Activated T-cell treated with anti-CD3 and anti-CD28 coated beads, Interleukin-2, amount 50 U/mL, for 72 hours (primary cell): ENCODE measurements around the gene DLG2. TPM values are rescaled to one million over a fixed set of nuclear protein-coding genes. Genes with fewer than 3 reads are reported as not detected.

ENCODE experiments used
- ATAC-seq, 2 donors: fragments of 150-1000 bp; cut with Tn5 transposase; replicated peaks in 1 of 2; 2 replicates each; pipeline ENCODE4 v1.10.0; 2021; ENCODE audit warnings: moderate library complexity in 2 of 2, mild to moderate bottlenecking in 1 of 2
- DNase-seq, 2 donors: peaks; one replicate each; pipeline ENCODE4 v3.0.0; 2021 to 2022; ENCODE audit warnings: mixed read lengths in 1 of 2
- H3K27ac Mint-ChIP-seq: one replicate; pipeline ENCODE4 v1.8.0; 2022; ENCODE audit warnings: mild to moderate bottlenecking, moderate library complexity, mixed read lengths
- H3K27me3 Mint-ChIP-seq: one replicate; pipeline ENCODE4 v1.8.0; 2022; ENCODE audit warnings: low read depth, mixed read lengths
- H3K36me3 Mint-ChIP-seq, 2 donors: one replicate each; pipeline ENCODE4 v1.8.0; 2022; ENCODE audit warnings: mixed read lengths in 2 of 2, mild to moderate bottlenecking in 1 of 2; ENCODE audit not compliant: insufficient read depth in 2 of 2
- H3K4me1 Mint-ChIP-seq: one replicate; pipeline ENCODE4 v1.8.0; 2022; ENCODE audit warnings: low read depth, mixed read lengths
- H3K4me3 Mint-ChIP-seq, 2 donors: one replicate each; pipeline ENCODE4 v1.8.0; 2022; ENCODE audit warnings: mild to moderate bottlenecking in 2 of 2, mixed read lengths in 2 of 2, moderate library complexity in 2 of 2
- H3K9me3 Mint-ChIP-seq, 2 donors: one replicate each; pipeline ENCODE4 v1.8.0; 2022; ENCODE audit warnings: mixed read lengths in 2 of 2
- total RNA-seq, 2 donors: library from RNA; stranded (reverse); gene quantifications; one replicate each; pipeline ENCODE4 v1.2.3, GENCODE V29; 2022

The DLG2 gene
- total RNA-seq, 2 donors from 2014 or later, result 4.1 to 5.3 TPM

DNA sequence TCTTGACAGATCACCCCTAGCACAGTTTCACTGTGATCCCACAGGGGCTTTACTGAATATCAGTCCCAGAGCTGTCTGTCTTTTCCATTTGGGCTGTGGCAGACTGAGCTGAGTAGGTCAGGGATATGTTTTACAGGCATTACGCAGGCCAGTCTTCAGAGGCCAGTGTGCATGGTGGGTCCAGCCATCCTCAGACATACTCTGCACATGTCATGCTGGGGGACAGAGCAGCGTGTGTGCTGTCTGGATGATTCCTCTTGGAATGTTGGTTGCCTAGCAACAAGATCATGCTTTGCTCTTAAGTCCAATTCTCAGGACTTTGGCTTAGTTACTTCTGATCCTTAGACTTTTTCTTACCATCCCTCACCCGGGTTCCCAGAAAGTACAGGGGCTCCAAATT is 736.5 kb downstream of the DLG2 start:
- peaks cover 7 to 8% of the 10 kb centered on the region in 2 donors for H3K9me3 Mint-ChIP-seq
- H3K36me3 Mint-ChIP-seq, result no peaks in the 10 kb centered on the region
- no peak for ATAC-seq
- H3K27ac Mint-ChIP-seq, result no peak overlapping the region
- no peaks in the 10 kb centered on the region for H3K27me3 Mint-ChIP-seq
- no peak for DNase-seq
- H3K4me3 Mint-ChIP-seq, result no peak overlapping the region
- H3K4me1 Mint-ChIP-seq, result no peaks in the 10 kb centered on the region

DNA sequence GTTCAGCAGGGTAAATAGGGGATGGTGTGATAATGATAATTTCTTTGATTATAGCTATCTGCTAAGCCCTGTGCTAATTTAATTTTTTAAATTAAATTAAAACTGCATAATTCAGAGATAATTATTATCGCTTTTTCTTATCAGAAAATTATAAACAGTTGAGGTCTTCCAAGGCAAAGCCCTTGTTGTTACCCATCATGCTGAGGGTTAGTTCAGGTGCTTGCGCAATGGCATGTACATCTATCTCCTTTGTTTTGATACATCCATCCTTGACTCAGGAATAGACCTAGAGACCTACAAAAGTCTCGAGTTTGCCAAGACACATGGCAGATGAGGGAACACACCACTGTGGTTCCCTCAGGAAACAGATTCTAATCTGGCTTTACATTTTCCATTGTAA is 737.6 kb downstream of the DLG2 start:
- Mint-ChIP-seq H3K27ac (no peak overlapping the region), H3K36me3 (no peaks in the 10 kb centered on the region), H3K9me3 (peaks cover 7 to 10% of the 10 kb centered on the region in 2 donors), H3K27me3 (no peaks in the 10 kb centered on the region), H3K4me1 (no peaks in the 10 kb centered on the region), H3K4me3 (no peak overlapping the region)
- no peak for ATAC-seq
- DNase-seq, result no peak

DNA sequence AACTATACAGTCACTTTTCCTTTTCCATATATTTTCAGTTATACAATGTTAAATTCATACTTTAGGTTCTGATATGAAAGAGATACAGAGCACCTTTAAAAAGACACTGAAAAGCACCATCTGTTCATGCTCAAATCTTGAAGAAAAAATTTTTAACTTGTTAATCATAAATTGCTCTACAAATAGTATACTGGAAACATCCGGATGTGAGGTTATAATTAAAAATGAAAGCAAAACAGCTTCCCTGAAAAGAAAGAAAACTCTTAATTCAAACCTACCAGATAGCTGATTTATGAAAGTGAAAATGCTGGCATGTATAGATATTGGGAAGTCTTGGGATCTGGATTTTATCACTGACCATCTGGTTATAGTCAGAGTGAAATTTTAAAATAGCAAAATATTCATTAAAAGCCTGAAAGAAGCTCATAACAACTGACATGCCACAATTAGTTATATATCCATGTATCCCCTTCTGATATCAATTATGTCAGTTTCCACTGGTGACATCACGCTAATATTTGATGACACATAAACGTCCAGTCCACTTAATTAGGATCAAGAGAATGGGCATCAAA is 740.0 kb downstream of the DLG2 start:
- no peak overlapping the region for H3K4me3 Mint-ChIP-seq
- peaks cover 5 to 9% of the 10 kb centered on the region in 2 donors for H3K9me3 Mint-ChIP-seq
- H3K27me3 Mint-ChIP-seq, result no peaks in the 10 kb centered on the region
- ATAC-seq (no peak), DNase-seq (no peak)
- H3K4me1 Mint-ChIP-seq, result no peaks in the 10 kb centered on the region
- no peaks in the 10 kb centered on the region for H3K36me3 Mint-ChIP-seq
- no peak overlapping the region for H3K27ac Mint-ChIP-seq

DNA sequence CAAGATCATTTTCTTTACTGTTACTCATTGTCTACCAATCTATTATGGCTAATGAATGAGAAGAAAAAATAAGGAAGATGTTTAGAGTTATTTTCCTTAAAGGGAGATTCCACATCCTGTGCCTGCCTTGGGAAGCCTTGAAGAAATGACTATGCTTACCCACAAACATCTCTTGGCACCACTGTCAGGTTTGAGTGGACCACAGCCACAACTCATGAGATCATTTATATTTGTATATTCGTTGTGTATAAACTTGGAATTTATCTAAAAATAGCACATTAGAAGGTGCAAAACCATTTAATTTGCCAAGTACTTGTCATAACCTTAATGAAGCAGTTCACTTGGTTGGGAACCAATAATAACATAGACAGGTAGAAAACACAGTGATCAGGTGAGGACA is 740.8 kb downstream of the DLG2 start:
- Mint-ChIP-seq H3K27me3 (no peaks in the 10 kb centered on the region), H3K27ac (no peak overlapping the region), H3K9me3 (peaks cover 5 to 9% of the 10 kb centered on the region in 2 donors), H3K4me1 (no peaks in the 10 kb centered on the region), H3K36me3 (no peaks in the 10 kb centered on the region), H3K4me3 (no peak overlapping the region)
- ATAC-seq (no peak), DNase-seq (no peak)

DNA sequence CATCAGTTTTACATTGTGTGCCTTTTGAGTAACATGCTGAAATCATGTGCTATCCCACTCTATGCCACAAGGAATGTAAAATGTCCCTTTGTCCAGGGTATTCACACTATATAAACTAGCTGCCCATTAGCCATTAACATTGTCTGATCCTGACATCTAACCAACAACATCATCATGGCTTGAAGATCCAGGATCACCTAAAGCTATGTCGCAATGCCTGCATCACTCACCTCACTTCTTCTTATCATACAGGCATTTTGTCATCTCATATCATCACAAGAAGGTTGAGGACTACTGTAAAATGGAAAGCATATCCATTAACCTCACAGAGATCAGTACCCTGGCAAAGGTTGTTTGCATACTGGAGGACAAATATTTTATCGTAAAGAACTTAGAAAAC is 742.3 kb downstream of the DLG2 start:
- H3K9me3 Mint-ChIP-seq, result peaks cover 5 to 9% of the 10 kb centered on the region in 2 donors
- ATAC-seq, result no peak
- no peak overlapping the region for H3K4me3 Mint-ChIP-seq
- no peaks in the 10 kb centered on the region for H3K27me3 Mint-ChIP-seq
- no peak for DNase-seq
- H3K27ac Mint-ChIP-seq, result no peak overlapping the region
- H3K4me1 Mint-ChIP-seq, result no peaks in the 10 kb centered on the region
- no peaks in the 10 kb centered on the region for H3K36me3 Mint-ChIP-seq

DNA sequence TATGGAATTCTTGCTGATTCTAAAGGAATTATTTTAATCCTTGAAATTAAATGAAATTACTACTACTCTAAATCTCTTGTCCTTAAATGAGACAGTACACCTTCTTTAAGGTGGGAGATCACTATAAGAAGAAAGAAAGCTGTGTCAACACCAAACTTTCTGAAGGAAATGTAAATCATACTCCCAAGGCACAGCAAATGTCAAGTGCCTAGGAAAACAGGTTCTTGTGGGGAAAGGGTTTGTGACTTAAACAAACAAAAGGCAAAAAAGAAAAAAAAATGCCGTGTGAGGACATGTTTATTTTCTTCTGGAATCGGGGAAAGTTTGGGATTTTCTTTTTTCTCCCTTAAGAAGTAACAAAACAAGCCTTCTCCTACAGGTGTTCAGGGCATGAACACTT is 745.1 kb downstream of the DLG2 start:
- no peak overlapping the region for H3K4me3 Mint-ChIP-seq
- no peak for DNase-seq
- no peaks in the 10 kb centered on the region for H3K27me3 Mint-ChIP-seq
- H3K36me3 Mint-ChIP-seq, result no peaks in the 10 kb centered on the region
- no peaks in the 10 kb centered on the region for H3K4me1 Mint-ChIP-seq
- H3K27ac Mint-ChIP-seq, result no peak overlapping the region
- H3K9me3 Mint-ChIP-seq, result peaks cover 5 to 11% of the 10 kb centered on the region in 2 donors
- ATAC-seq, result no peak

DNA sequence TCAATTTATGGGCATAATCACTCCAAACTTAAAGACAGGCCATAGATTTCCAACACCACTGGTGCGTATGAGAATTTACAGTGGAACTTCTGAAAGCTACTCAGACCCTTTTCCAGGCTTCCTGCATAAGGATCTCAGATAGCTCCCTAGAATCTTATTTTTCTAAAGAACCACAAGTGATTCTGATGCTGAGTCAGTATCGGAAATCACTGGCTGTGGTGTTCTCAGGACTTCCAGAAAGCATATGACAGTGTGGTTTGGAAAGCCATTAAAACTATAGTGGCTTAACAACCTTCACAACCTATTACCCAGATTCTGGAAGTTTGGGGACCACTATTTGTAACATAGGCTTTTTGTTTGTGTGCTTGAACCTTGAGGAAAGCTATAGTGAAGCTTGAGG is 756.0 kb downstream of the DLG2 start:
- Mint-ChIP-seq H3K27ac (no peak overlapping the region), H3K36me3 (no peaks in the 10 kb centered on the region), H3K4me3 (no peak overlapping the region), H3K9me3 (peaks cover 8% of the 10 kb centered on the region in 2 donors), H3K4me1 (no peaks in the 10 kb centered on the region), H3K27me3 (no peaks in the 10 kb centered on the region)
- ATAC-seq (no peak), DNase-seq (no peak)

DNA sequence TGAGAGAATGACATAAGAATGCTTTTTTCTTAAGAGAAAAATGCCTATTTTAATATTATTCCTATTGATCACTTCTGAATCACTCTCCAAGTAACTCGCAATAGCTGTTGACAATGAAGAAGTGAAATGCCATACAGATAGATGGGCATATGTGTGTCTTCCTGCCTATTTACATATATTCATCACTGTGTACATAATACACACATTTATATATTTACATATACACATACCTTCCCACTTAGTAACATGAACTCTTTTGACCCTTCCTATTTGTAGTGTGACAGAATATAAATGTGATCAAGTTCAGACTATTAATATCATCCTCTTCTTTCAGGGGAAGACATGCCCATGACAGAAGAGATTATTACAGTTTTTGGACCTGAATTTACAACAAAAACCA is 756.7 kb downstream of the DLG2 start:
- Mint-ChIP-seq H3K4me3 (no peak overlapping the region), H3K27me3 (no peaks in the 10 kb centered on the region), H3K36me3 (no peaks in the 10 kb centered on the region), H3K9me3 (peaks cover 8% of the 10 kb centered on the region in 2 donors), H3K4me1 (no peaks in the 10 kb centered on the region), H3K27ac (no peak overlapping the region)
- ATAC-seq (no peak), DNase-seq (no peak)

DNA sequence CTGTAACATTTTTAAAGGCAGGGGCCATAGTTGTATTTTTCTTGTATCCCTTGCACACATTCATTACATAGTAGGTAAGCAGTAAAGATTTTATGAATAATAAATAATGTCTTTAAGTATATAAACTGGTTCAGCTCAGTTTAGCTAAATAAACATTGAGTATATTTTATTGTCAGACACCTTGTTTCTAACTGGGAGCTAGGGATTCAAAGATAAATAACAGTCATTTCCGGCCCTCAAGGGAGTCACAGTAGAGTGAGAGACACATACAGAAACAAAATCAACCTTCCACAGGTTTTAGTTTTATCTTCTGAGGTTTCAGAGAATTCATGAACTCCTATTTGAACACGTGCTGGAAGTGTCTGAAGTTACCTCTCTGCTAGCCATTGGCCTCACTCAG is 760.2 kb downstream of the DLG2 start:
- H3K27me3 Mint-ChIP-seq, result no peaks in the 10 kb centered on the region
- H3K27ac Mint-ChIP-seq, result no peak overlapping the region
- DNase-seq (no peak), ATAC-seq (no peak)
- H3K36me3 Mint-ChIP-seq, result no peaks in the 10 kb centered on the region
- no peak overlapping the region for H3K4me3 Mint-ChIP-seq
- peaks cover 2 to 3% of the 10 kb centered on the region in 2 donors for H3K9me3 Mint-ChIP-seq
- H3K4me1 Mint-ChIP-seq, result no peaks in the 10 kb centered on the region

DNA sequence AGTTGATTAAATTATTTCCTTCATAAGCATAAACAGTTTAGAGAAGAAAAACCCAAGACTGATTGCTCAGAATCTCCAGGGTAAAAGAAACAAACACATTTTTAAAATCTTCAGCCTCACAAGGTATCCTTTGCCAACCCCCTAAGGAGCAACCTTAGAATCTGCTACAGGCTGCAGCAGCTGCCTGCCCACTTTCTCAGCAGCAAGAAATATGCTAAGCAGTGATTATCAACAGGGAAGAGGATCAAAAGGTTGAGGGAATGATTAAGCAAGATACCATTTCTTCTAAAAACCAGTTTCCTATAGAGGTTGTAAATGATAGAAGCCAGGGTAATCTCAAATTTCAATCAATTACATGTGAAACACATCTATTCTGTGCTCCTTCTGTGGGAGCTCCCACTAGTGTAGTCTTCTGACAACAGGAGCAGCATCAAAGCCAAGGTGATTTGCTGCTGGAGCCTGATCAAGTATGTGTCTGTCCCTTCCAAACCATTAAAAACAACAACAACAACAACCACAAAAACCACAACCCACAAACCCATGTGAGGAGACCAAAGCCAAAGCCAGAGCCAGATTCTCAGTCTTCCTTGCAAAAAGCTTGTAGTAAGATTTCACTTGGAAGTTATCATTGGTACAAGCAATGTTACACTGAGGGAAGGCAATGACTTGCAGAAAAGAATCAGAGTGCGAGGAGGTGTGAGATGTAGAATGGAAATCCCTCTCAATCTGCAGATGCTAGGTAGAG is 761.2 kb downstream of the DLG2 start:
- Mint-ChIP-seq H3K4me3 (no peak overlapping the region), H3K4me1 (no peaks in the 10 kb centered on the region), H3K9me3 (peaks cover 2 to 3% of the 10 kb centered on the region in 2 donors), H3K27me3 (no peaks in the 10 kb centered on the region), H3K36me3 (no peaks in the 10 kb centered on the region), H3K27ac (no peak overlapping the region)
- ATAC-seq (no peak), DNase-seq (no peak)

DNA sequence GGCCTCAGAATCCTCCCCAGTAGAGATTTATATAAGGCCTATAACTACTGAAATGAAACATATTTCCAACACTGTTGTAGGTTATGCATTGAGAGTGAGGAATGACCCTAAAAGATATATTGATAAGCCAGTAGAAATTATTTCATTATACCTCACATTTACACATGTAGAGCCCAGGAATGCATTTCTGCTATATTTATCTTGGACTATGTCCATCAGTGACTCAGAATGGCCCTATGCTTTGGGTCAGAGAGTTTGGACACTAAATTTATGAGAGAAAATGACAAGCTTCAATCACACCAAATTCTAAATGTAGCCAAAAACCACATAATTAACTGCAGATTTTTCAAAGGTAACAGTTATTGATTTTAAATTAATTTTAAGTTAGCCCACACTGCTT is 761.9 kb downstream of the DLG2 start:
- Mint-ChIP-seq H3K4me1 (no peaks in the 10 kb centered on the region), H3K9me3 (peaks cover 2 to 3% of the 10 kb centered on the region in 2 donors), H3K4me3 (no peak overlapping the region), H3K27me3 (no peaks in the 10 kb centered on the region), H3K36me3 (no peaks in the 10 kb centered on the region), H3K27ac (no peak overlapping the region)
- ATAC-seq (no peak), DNase-seq (no peak)

DNA sequence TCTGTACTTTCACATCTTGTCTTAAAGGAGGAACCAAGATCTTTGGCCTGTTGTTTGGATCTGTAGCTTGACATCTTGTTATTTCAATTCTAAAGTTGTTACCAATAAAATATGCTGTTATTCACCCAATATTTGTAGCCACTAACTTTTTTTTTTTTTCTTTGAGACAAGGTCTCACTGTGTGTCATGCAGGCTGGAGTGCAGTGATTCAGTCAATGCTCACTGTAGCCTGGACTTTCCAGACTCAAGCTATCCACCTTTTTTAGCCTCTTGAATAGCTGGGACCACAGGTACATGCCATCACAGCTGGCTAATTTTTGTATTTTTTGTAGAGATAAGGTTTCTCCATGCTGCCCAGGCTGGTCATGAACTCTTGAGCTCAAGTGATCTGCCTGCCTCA is 769.4 kb downstream of the DLG2 start:
- DNase-seq (no peak), ATAC-seq (no peak)
- no peaks in the 10 kb centered on the region for H3K27me3 Mint-ChIP-seq
- no peaks in the 10 kb centered on the region for H3K4me1 Mint-ChIP-seq
- no peaks in the 10 kb centered on the region for H3K36me3 Mint-ChIP-seq
- H3K4me3 Mint-ChIP-seq, result no peak overlapping the region
- peaks cover 0 to 7% of the 10 kb centered on the region in 2 donors for H3K9me3 Mint-ChIP-seq
- H3K27ac Mint-ChIP-seq, result no peak overlapping the region

DNA sequence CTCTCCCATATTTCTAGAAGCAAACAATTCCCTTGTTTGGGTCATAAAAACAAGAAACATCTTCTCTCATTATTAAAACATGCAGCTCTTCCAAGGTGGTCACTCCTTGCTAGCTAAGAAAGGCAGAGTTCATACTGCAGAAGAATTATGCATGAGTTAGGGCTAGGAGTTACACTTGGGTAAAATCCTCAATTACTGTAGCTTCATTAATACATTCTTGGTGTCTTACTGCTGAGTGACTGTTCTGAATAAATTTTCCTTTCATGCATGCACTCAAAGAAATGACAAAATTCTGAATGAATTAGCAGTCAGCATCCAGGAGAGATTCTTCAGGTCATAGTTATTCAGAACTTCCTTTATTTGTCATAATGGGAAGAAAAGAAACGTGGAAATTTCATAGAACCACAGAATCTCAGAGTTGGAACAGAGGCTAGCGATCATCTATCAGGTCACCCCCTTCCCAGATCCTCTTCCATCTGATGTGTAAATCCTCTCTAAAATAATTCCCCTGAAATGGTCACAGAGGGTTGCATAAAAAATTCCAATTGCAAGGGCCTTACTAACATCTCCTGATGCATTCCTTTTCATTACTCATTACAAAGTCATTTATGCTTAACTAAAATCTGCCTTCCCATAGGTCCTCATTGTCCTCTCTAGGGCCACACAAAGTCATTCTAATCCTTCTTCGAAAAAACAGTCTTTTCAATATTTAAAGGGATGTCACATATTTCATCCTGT is 771.5 kb downstream of the DLG2 start:
- Mint-ChIP-seq H3K27ac (no peak overlapping the region), H3K4me1 (no peaks in the 10 kb centered on the region), H3K9me3 (peaks cover 0 to 9% of the 10 kb centered on the region in 2 donors), H3K27me3 (no peaks in the 10 kb centered on the region), H3K4me3 (no peak overlapping the region), H3K36me3 (no peaks in the 10 kb centered on the region)
- ATAC-seq (no peak), DNase-seq (no peak)
